ENCODE results near the gene SIDT2. TPM values are rescaled to one million over a fixed set of nuclear protein-coding genes. Genes with fewer than 3 reads are reported as not detected.

The SIDT2 gene
- total RNA-seq, 1 donor from 2014 or later, result 3.2 TPM

DNA sequence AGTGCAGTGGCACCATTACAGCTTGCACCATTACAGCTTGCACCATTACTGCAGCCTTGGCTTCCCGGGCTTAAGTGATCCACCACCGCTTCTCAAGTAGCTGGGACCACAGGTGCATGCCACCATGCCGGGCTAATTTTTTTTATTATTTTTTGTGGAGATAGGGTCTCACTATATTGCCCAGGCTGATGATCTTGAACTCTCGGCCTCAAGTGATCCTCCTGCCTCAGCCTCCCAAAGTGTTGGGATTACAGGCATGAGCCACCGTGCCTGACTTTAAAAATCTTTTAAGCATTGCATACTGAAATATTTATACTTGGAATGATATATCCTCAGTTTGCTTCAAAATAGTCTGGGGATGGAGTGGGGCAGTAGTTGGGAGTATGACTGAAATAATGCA is 24.1 kb upstream of the SIDT2 start:
- TF ChIP-seq, protein P1, sequence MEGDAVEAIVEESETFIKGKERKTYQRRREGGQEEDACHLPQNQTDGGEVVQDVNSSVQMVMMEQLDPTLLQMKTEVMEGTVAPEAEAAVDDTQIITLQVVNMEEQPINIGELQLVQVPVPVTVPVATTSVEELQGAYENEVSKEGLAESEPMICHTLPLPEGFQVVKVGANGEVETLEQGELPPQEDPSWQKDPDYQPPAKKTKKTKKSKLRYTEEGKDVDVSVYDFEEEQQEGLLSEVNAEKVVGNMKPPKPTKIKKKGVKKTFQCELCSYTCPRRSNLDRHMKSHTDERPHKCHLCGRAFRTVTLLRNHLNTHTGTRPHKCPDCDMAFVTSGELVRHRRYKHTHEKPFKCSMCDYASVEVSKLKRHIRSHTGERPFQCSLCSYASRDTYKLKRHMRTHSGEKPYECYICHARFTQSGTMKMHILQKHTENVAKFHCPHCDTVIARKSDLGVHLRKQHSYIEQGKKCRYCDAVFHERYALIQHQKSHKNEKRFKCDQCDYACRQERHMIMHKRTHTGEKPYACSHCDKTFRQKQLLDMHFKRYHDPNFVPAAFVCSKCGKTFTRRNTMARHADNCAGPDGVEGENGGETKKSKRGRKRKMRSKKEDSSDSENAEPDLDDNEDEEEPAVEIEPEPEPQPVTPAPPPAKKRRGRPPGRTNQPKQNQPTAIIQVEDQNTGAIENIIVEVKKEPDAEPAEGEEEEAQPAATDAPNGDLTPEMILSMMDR (IDR thresholded peaks at IDR 0.05; ENCODE audit: insufficient read depth, low read length, severe bottlenecking), result no peak
- no peak overlapping the region for H3K4me3 ChIP-seq (ENCODE audit: low read depth, low read length)
- peaks cover 4% of the 10 kb centered on the region for H3K36me3 ChIP-seq (ENCODE audit: control insufficient read depth, insufficient read depth, low read length)
- H3K27me3 ChIP-seq (ENCODE audit: control insufficient read depth, insufficient read depth, low read length), result no peaks in the 10 kb centered on the region
- DNase-seq (ENCODE audit: low read depth) (no peak), FAIRE-seq (no peak)

- H3K4me3 ChIP-seq (ENCODE audit: low read depth, low read length), result no peak overlapping the region
- no peaks in the 10 kb centered on the region for H3K27me3 ChIP-seq (ENCODE audit: control insufficient read depth, insufficient read depth, low read length)
- FAIRE-seq (no peak), DNase-seq (ENCODE audit: low read depth) (no peak)
- H3K36me3 ChIP-seq (ENCODE audit: control insufficient read depth, insufficient read depth, low read length), result peaks cover 8% of the 10 kb centered on the region
- TF ChIP-seq, protein P1 (IDR thresholded peaks at IDR 0.05; ENCODE audit: insufficient read depth, low read length, severe bottlenecking), result no peak
These were observed 21.0 kb upstream of the SIDT2 start for GRCh38 chr11:117157507-117157906.

DNA sequence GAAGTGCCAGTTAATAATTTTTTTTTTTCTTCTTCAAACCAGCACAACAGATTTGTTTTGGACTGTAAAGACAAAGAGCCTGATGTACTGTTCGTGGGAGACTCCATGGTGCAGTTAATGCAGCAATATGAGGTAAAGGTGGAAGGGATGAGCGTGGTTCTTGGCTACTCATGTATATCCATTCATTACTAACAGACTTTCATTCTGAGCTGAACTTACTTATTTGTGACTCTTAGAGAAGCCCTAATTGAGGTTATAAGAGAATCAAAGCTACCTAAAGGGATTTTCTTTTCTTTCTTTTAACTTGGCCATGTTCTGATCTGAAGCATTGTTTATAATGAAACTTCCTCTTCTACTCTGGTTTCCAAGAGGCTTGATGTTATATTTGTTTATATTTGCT is 18.7 kb upstream of the SIDT2 start:
- DNase-seq (ENCODE audit: low read depth), result no peak
- Histone ChIP-seq H3K4me3 (ENCODE audit: low read depth, low read length) (no peak overlapping the region), H3K36me3 (ENCODE audit: control insufficient read depth, insufficient read depth, low read length) (peaks cover 13% of the 10 kb centered on the region), H3K27me3 (ENCODE audit: control insufficient read depth, insufficient read depth, low read length) (no peaks in the 10 kb centered on the region)
- TF ChIP-seq, protein P1 (IDR thresholded peaks at IDR 0.05; ENCODE audit: insufficient read depth, low read length, severe bottlenecking), result no peak
- FAIRE-seq, result no peak

DNA sequence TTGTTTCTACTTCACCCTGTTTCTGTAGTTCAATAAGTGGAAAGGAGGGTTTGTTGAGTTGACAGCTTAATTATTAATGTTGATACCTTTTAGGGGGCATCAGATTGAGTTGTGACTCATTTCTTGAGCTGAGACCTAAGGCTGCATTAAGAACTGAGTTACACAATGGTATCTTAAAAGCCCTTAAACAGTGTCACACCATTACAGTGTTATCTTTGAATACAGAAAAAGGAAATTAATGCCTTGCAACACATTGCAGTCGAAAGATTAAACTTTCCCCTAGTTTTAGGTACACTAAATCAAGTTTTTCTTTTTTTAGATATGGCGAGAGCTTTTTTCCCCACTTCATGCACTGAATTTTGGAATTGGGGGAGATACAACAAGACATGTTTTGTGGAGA is 17.7 kb upstream of the SIDT2 start:
- TF ChIP-seq, protein P1 (IDR thresholded peaks at IDR 0.05; ENCODE audit: insufficient read depth, low read length, severe bottlenecking), result no peak
- DNase-seq (ENCODE audit: low read depth) (no peak), FAIRE-seq (no peak)
- Histone ChIP-seq H3K27me3 (ENCODE audit: control insufficient read depth, insufficient read depth, low read length) (no peaks in the 10 kb centered on the region), H3K36me3 (ENCODE audit: control insufficient read depth, insufficient read depth, low read length) (peaks cover 10% of the 10 kb centered on the region), H3K4me3 (ENCODE audit: low read depth, low read length) (no peak overlapping the region)

- FAIRE-seq (no peak), DNase-seq (ENCODE audit: low read depth) (no peak)
- no peak overlapping the region for H3K4me3 ChIP-seq (ENCODE audit: low read depth, low read length)
- TF ChIP-seq, protein P1 (IDR thresholded peaks at IDR 0.05; ENCODE audit: insufficient read depth, low read length, severe bottlenecking), result no peak
- no peaks in the 10 kb centered on the region for H3K27me3 ChIP-seq (ENCODE audit: control insufficient read depth, insufficient read depth, low read length)
- peaks cover 10% of the 10 kb centered on the region for H3K36me3 ChIP-seq (ENCODE audit: control insufficient read depth, insufficient read depth, low read length)
These were observed 12.1 kb upstream of the SIDT2 start for GRCh38 chr11:117166491-117166890.

DNA sequence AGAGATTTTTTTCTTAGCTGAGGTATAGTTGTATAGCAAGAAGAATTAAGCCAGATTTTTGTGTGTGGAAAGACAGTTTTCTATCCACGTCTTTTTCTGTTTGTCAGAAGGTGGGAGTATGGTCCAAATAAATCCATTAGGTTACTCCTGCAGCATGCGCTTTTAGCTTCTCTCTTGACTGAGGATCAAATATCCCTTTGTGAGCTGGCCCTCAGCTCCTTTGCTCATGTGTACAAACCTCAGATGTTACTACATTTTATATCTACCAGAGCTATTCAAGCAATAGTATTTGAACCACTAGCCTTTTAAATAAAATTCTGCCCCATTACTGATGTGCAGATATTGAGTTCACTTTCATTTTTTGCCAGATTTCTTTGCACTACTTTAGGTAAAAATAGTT is 8.8 kb upstream of the SIDT2 start:
- FAIRE-seq, result no peak
- TF ChIP-seq, protein P1 (IDR thresholded peaks at IDR 0.05; ENCODE audit: insufficient read depth, low read length, severe bottlenecking), result no peak
- no peaks in the 10 kb centered on the region for H3K27me3 ChIP-seq (ENCODE audit: control insufficient read depth, insufficient read depth, low read length)
- H3K36me3 ChIP-seq (ENCODE audit: control insufficient read depth, insufficient read depth, low read length), result peaks cover 3% of the 10 kb centered on the region
- no peak overlapping the region for H3K4me3 ChIP-seq (ENCODE audit: low read depth, low read length)
- no peak for DNase-seq (ENCODE audit: low read depth)

Measured in bronchial epithelial cell (primary cell).